SK-N-SH treated with all-trans-retinoic acid at 6 μM for 48 hours (cell line): ENCODE data around the gene FAF1.

Source experiments
- ATAC-seq: fragments of 200-7000 bp; cut with Tn5 transposase; 3 replicates; pipeline ENCODE4 v1.9.1; 2020; ENCODE audit warnings: mild to moderate bottlenecking, moderate library complexity
- ARNTL ChIP-seq: fragments of 450-650 bp; formaldehyde crosslinking; IDR thresholded peaks from 2 replicates; pipeline ENCODE4 v1.5.0; 2020; ENCODE audit warnings: low read depth, mild to moderate bottlenecking, moderate library complexity, borderline replicate concordance
- BACH2 ChIP-seq: fragments of 250-450 bp; sonication (Bioruptor Pico); IDR thresholded peaks from 2 replicates; pipeline ENCODE4 v1.9.0; 2021; ENCODE audit warnings: mild to moderate bottlenecking, borderline replicate concordance
- CSDC2 ChIP-seq: fragments of 250-450 bp; sonication (Bioruptor Pico); IDR thresholded peaks from 2 replicates; pipeline ENCODE4 v1.5.0; 2020; ENCODE audit warnings: mild to moderate bottlenecking, moderate library complexity
- ESRRG ChIP-seq: fragments of 250-450 bp; sonication (Bioruptor Pico); IDR thresholded peaks from 2 replicates; pipeline ENCODE4 v1.6.1; 2021; ENCODE audit warnings: mild to moderate bottlenecking
- GLIS3 ChIP-seq: fragments of 250-450 bp; sonication (Bioruptor Pico); IDR thresholded peaks from 2 replicates; pipeline ENCODE4 v1.5.0; 2020; ENCODE audit warnings: mild to moderate bottlenecking, moderate library complexity
- ISL1 ChIP-seq: fragments of 250-450 bp; sonication (Bioruptor Pico); IDR thresholded peaks from 2 replicates; pipeline ENCODE4 v2.1.2; 2022; ENCODE audit warnings: mild to moderate bottlenecking, moderate library complexity
- OSR1 ChIP-seq: fragments of 250-450 bp; sonication (Bioruptor Pico); IDR thresholded peaks from 2 replicates; pipeline ENCODE4 v1.8.0; 2022; ENCODE audit warnings: moderate library complexity, mild to moderate bottlenecking, inconsistent platforms
- PPARA ChIP-seq: fragments of 250-450 bp; sonication (Bioruptor Pico); IDR thresholded peaks from 2 replicates; pipeline ENCODE4 v1.5.0; 2020; ENCODE audit warnings: mild to moderate bottlenecking, borderline replicate concordance
- RARB ChIP-seq: fragments of 250-450 bp; sonication (Bioruptor Pico); IDR thresholded peaks from 2 replicates; pipeline ENCODE4 v1.8.0; 2021; ENCODE audit warnings: mild to moderate bottlenecking, moderate library complexity
- SNAI2 ChIP-seq: fragments of 250-450 bp; sonication (Bioruptor Pico); IDR thresholded peaks from 2 replicates; pipeline ENCODE4 v1.5.0; 2020; ENCODE audit warnings: mild to moderate bottlenecking, moderate library complexity
- TCF4 ChIP-seq: fragments of 250-450 bp; sonication (Bioruptor Pico); IDR thresholded peaks from 2 replicates; pipeline ENCODE4 v1.8.0; 2021; ENCODE audit warnings: mild to moderate bottlenecking, moderate library complexity, borderline replicate concordance
- ZC3H10 ChIP-seq: fragments of 250-450 bp; sonication (Bioruptor Pico); IDR thresholded peaks from 2 replicates; pipeline ENCODE4 v1.5.1; 2021; ENCODE audit warnings: mild to moderate bottlenecking, moderate library complexity
- ZFP3 ChIP-seq: fragments of 250-450 bp; sonication (Bioruptor Pico); IDR thresholded peaks from 2 replicates; pipeline ENCODE4 v1.5.0; 2020; ENCODE audit warnings: mild to moderate bottlenecking, moderate library complexity
- ZFP30 ChIP-seq: fragments of 450-650 bp; formaldehyde crosslinking; IDR thresholded peaks from 2 replicates; pipeline ENCODE4 v1.5.0; 2022; ENCODE audit warnings: mild to moderate bottlenecking, moderate library complexity
- ZNF565 ChIP-seq: fragments of 450-650 bp; formaldehyde crosslinking; conservative IDR thresholded peaks from 2 replicates; pipeline ENCODE4 v1.5.0; 2020; ENCODE audit warnings: low read depth, mild to moderate bottlenecking, moderate library complexity
- ZNF70 ChIP-seq: fragments of 450-650 bp; formaldehyde crosslinking; IDR thresholded peaks from 2 replicates; pipeline ENCODE4 v1.5.0; 2020; ENCODE audit warnings: mild to moderate bottlenecking, moderate library complexity
- ZNF8 ChIP-seq: fragments of 450-650 bp; formaldehyde crosslinking; IDR thresholded peaks from 2 replicates; pipeline ENCODE4 v1.5.0; 2020; ENCODE audit warnings: mild to moderate bottlenecking, moderate library complexity
- TF ChIP-seq, protein P1 (sequence below): fragments of 250-450 bp; sonication (Bioruptor Pico); IDR thresholded peaks from 2 replicates; pipeline ENCODE4 v1.5.1; 2020; ENCODE audit warnings: low read depth, mild to moderate bottlenecking, moderate library complexity
- TF ChIP-seq, protein P2 (sequence below): fragments of 250-450 bp; sonication (Bioruptor Pico); IDR thresholded peaks from 2 replicates; pipeline ENCODE4 v1.5.1; 2021; ENCODE audit warnings: mild to moderate bottlenecking, moderate library complexity
- TF ChIP-seq, protein P3 (sequence below): fragments of 250-450 bp; sonication (Bioruptor Pico); IDR thresholded peaks from 2 replicates; pipeline ENCODE4 v1.5.0; 2020; ENCODE audit warnings: mild to moderate bottlenecking, moderate library complexity
- TF ChIP-seq, protein P4 (sequence below): fragments of 250-450 bp; sonication (Bioruptor Pico); IDR thresholded peaks from 2 replicates; pipeline ENCODE4 v1.8.0; 2020; ENCODE audit warnings: mild to moderate bottlenecking, moderate library complexity, borderline replicate concordance
- TF ChIP-seq, protein P5 (sequence below): fragments of 250-450 bp; sonication (Bioruptor Pico); IDR thresholded peaks from 2 replicates; pipeline ENCODE4 v1.8.0; 2021; ENCODE audit warnings: low read depth, mild to moderate bottlenecking, moderate library complexity, borderline replicate concordance

Gene FAF1

DNA sequence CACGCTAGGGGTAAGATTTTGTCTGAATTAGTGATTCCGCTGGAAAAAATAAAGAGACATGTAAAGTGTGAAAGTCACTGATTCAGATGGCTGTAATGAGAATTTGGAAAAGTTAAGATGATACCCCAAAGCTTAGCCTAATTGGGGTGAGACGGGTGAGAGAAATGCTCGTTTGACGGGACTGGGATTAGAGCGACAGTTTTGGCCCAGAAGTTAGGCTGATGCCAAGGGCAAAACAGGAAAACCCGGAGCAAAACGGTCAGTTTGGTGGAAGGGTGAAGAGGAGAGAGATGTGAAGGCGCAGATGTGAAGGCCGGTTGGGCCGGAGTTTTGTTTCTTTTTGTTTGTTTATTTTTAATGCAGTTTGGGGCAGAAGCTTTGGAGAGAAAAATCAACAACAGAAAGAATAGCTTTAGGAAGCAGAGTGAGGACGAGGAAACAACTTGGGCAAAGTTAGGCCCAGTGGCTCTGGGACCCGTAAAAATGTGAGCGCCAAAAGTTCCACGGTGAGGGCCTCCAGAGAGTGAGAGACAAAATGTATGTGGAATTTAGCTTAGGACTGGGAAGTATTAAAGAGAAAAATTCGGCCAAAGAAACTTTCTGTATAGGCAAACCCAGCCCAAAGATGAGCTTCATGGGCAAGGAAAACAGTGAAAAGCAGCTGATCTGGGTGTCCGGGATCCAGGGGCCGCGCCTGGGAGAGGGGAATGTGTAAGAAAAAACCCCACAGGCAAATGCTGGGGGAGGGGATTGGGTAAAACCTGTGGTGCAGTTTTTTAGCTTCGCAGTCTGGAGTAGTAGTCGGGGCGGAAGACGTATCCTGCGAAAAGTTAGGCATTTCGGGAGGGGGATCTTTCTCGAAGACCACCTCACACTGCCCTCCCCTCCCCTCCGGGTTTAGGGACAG is 538.0 kb downstream of the FAF1 start:
- TF ChIP-seq RARB (CRISPR knock-in tag) (no peak), SNAI2 (CRISPR knock-in tag) (no peak), OSR1 (CRISPR knock-in tag) (no peak), ESRRG (CRISPR knock-in tag) (no peak), PPARA (no peak), ZNF70 (CRISPR knock-in tag) (no peak), ZFP3 (CRISPR knock-in tag) (no peak), ZC3H10 (CRISPR knock-in tag) (no peak), ZFP30 (CRISPR knock-in tag) (no peak), TCF4 (CRISPR knock-in tag) (no peak), CSDC2 (CRISPR knock-in tag) (no peak), ZNF565 (CRISPR knock-in tag) (no peak), GLIS3 (CRISPR knock-in tag) (no peak)
- TF ChIP-seq, protein P1, sequence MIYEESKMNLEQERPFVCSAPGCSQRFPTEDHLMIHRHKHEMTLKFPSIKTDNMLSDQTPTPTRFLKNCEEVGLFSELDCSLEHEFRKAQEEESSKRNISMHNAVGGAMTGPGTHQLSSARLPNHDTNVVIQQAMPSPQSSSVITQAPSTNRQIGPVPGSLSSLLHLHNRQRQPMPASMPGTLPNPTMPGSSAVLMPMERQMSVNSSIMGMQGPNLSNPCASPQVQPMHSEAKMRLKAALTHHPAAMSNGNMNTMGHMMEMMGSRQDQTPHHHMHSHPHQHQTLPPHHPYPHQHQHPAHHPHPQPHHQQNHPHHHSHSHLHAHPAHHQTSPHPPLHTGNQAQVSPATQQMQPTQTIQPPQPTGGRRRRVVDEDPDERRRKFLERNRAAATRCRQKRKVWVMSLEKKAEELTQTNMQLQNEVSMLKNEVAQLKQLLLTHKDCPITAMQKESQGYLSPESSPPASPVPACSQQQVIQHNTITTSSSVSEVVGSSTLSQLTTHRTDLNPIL (CRISPR knock-in tag): no peak
- TF ChIP-seq, protein P2, sequence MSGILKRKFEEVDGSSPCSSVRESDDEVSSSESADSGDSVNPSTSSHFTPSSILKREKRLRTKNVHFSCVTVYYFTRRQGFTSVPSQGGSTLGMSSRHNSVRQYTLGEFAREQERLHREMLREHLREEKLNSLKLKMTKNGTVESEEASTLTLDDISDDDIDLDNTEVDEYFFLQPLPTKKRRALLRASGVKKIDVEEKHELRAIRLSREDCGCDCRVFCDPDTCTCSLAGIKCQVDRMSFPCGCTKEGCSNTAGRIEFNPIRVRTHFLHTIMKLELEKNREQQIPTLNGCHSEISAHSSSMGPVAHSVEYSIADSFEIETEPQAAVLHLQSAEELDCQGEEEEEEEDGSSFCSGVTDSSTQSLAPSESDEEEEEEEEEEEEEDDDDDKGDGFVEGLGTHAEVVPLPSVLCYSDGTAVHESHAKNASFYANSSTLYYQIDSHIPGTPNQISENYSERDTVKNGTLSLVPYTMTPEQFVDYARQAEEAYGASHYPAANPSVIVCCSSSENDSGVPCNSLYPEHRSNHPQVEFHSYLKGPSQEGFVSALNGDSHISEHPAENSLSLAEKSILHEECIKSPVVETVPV (CRISPR knock-in tag): no peak
- TF ChIP-seq, all 23 proteins: peak for 0

DNA sequence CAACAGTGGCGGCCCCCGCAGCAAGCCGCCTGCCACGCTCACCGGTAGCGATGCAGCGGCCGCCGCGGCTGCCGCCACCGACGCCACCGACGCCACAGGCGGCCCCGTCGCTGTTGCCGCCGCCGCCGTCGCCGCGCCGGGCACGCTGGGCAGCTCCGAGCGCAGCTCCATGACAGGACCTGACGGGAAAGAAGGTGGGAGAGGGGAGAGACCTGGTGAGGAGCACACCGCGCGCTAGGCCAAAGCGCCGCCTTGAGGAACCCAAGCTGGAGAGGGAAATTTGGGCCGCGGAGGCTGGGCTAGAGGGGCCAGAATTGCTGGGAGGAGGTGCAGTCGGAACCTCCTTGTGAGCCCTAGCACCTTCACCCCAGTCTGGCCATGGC is 538.7 kb downstream of the FAF1 start:
- no peak for TF ChIP-seq SNAI2 (CRISPR knock-in tag)
- ATAC-seq: no peak

More for the DNA sequence above, 538.0 kb downstream of the FAF1 start:
- no peak for ATAC-seq

DNA sequence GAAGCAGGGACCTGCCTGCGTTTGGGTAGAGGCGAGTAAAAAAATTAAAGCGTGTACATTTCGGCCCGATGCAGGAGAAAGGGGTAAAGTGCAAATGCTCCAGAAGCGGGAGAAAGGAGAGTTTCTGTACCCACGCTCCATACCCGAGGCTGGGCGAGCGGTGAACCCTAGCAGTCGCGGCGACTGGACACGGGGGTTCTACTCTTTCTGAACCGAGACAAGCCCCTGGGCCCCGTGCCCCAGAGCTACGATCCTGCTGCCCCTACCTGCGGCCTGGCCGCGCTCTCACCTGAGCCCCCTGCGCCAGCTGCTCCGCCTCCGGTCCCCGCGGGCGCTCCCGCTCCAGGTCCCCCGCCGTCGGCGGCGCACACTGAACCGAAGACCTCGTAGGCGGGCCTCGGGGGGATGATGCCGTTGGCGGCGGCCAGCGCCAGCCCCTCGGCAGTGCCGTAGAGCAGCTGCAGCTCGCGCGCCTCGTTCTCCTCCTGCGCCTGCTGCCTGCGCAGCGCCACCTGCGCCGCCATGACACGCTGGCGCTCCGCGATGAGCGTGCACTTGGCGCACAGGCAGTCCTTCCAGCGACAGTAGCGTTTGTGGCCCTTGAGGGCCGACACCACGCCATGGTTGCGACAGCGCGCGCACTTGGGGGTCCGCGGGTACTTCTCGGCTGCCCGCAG is 539.2 kb downstream of the FAF1 start:
- no peak for ATAC-seq
- TF ChIP-seq, protein P1 (CRISPR knock-in tag): no peak
- TF ChIP-seq, protein P3, sequence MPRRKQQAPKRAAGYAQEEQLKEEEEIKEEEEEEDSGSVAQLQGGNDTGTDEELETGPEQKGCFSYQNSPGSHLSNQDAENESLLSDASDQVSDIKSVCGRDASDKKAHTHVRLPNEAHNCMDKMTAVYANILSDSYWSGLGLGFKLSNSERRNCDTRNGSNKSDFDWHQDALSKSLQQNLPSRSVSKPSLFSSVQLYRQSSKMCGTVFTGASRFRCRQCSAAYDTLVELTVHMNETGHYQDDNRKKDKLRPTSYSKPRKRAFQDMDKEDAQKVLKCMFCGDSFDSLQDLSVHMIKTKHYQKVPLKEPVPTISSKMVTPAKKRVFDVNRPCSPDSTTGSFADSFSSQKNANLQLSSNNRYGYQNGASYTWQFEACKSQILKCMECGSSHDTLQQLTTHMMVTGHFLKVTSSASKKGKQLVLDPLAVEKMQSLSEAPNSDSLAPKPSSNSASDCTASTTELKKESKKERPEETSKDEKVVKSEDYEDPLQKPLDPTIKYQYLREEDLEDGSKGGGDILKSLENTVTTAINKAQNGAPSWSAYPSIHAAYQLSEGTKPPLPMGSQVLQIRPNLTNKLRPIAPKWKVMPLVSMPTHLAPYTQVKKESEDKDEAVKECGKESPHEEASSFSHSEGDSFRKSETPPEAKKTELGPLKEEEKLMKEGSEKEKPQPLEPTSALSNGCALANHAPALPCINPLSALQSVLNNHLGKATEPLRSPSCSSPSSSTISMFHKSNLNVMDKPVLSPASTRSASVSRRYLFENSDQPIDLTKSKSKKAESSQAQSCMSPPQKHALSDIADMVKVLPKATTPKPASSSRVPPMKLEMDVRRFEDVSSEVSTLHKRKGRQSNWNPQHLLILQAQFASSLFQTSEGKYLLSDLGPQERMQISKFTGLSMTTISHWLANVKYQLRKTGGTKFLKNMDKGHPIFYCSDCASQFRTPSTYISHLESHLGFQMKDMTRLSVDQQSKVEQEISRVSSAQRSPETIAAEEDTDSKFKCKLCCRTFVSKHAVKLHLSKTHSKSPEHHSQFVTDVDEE: no peak
- TF ChIP-seq ZFP30 (CRISPR knock-in tag): no peak
- TF ChIP-seq BACH2 (CRISPR knock-in tag): no peak
- TF ChIP-seq ZC3H10 (CRISPR knock-in tag): no peak
- TF ChIP-seq PPARA: no peak
- TF ChIP-seq ZNF8 (CRISPR knock-in tag): no peak
- no peak for TF ChIP-seq RARB (CRISPR knock-in tag)
- TF ChIP-seq ESRRG (CRISPR knock-in tag): no peak
- TF ChIP-seq CSDC2 (CRISPR knock-in tag): no peak
- TF ChIP-seq, protein P4, sequence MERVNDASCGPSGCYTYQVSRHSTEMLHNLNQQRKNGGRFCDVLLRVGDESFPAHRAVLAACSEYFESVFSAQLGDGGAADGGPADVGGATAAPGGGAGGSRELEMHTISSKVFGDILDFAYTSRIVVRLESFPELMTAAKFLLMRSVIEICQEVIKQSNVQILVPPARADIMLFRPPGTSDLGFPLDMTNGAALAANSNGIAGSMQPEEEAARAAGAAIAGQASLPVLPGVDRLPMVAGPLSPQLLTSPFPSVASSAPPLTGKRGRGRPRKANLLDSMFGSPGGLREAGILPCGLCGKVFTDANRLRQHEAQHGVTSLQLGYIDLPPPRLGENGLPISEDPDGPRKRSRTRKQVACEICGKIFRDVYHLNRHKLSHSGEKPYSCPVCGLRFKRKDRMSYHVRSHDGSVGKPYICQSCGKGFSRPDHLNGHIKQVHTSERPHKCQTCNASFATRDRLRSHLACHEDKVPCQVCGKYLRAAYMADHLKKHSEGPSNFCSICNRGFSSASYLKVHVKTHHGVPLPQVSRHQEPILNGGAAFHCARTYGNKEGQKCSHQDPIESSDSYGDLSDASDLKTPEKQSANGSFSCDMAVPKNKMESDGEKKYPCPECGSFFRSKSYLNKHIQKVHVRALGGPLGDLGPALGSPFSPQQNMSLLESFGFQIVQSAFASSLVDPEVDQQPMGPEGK: no peak
- TF ChIP-seq, protein P2 (CRISPR knock-in tag): no peak
- no peak for TF ChIP-seq ZNF565 (CRISPR knock-in tag)
- no peak for TF ChIP-seq ARNTL
- TF ChIP-seq GLIS3 (CRISPR knock-in tag): no peak
- no peak for TF ChIP-seq OSR1 (CRISPR knock-in tag)
- no peak for TF ChIP-seq SNAI2 (CRISPR knock-in tag)
- TF ChIP-seq, protein P5, sequence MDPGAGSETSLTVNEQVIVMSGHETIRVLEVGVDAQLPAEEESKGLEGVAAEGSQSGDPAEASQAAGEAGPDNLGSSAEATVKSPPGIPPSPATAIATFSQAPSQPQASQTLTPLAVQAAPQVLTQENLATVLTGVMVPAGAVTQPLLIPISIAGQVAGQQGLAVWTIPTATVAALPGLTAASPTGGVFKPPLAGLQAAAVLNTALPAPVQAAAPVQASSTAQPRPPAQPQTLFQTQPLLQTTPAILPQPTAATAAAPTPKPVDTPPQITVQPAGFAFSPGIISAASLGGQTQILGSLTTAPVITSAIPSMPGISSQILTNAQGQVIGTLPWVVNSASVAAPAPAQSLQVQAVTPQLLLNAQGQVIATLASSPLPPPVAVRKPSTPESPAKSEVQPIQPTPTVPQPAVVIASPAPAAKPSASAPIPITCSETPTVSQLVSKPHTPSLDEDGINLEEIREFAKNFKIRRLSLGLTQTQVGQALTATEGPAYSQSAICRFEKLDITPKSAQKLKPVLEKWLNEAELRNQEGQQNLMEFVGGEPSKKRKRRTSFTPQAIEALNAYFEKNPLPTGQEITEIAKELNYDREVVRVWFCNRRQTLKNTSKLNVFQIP (CRISPR knock-in tag): no peak
- no peak for TF ChIP-seq ISL1
- no peak for TF ChIP-seq ZFP3 (CRISPR knock-in tag)
